ENCODE data around the gene AGXT2. TPM values are rescaled to one million over a fixed set of nuclear protein-coding genes. Genes with fewer than 3 reads are reported as not detected.

Gene AGXT2
- total RNA-seq, 1 experiment from 2014 or later, result not detected

DNA sequence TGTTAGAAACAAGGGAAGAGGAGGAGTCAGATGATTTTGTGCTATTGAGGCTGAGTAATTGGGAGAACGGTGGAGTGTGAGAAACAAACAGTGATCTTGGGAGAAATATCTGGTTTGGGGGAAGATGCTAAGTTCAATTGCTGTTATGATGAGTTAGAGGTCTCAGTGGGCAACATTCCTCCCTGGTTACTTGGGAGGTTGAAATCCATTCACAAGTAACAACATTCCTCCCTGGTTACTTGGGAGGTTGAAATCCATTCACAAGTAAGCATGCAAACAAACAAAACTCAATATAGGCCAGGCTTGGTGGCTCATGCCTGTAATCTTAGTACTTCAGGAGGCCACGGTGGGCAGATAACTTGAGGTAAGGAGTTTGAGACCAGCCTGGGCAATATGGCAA is 38.7 kb downstream of the AGXT2 start:
- intact Hi-C loops (cut with micrococcal nuclease), result no loop called here
- TF ChIP-seq ZFX (IDR thresholded peaks at IDR 0.05) (no peak), CBX3 (IDR thresholded peaks at IDR 0.05; ENCODE audit: low read depth) (no peak), TCF7L2 (IDR thresholded peaks at IDR 0.05; ENCODE audit: borderline replicate concordance, extremely low read depth, insufficient read depth, insufficient read length) (no peak)
- TF ChIP-seq, protein P1, sequence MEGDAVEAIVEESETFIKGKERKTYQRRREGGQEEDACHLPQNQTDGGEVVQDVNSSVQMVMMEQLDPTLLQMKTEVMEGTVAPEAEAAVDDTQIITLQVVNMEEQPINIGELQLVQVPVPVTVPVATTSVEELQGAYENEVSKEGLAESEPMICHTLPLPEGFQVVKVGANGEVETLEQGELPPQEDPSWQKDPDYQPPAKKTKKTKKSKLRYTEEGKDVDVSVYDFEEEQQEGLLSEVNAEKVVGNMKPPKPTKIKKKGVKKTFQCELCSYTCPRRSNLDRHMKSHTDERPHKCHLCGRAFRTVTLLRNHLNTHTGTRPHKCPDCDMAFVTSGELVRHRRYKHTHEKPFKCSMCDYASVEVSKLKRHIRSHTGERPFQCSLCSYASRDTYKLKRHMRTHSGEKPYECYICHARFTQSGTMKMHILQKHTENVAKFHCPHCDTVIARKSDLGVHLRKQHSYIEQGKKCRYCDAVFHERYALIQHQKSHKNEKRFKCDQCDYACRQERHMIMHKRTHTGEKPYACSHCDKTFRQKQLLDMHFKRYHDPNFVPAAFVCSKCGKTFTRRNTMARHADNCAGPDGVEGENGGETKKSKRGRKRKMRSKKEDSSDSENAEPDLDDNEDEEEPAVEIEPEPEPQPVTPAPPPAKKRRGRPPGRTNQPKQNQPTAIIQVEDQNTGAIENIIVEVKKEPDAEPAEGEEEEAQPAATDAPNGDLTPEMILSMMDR (IDR thresholded peaks at IDR 0.05 in 2 of 3, conservative IDR thresholded peaks at IDR 0.05 in 1 of 3; ENCODE audit: borderline replicate concordance in 1 of 3, insufficient read depth in 1 of 3, low read depth in 2 of 3, low read length in 2 of 3), result no peak
- Histone ChIP-seq H3K9me3 (ENCODE audit: control insufficient read depth in 1 of 2, insufficient read depth in 1 of 2, low read depth in 1 of 2, low read length in 2 of 2) (no peaks in the 10 kb centered on the region), H3K9ac (ENCODE audit: low read length) (no peak overlapping the region), H3K27ac (ENCODE audit: low read depth, low read length) (no peak overlapping the region), H3K79me2 (ENCODE audit: insufficient read depth, low read length) (no peaks in the 10 kb centered on the region), H4K20me1 (ENCODE audit: insufficient read depth) (no peaks in the 10 kb centered on the region), H3K27me3 (ENCODE audit: insufficient read depth, low read length) (0 out of 2 replicates have a peak, but pooled peaks cover 12% of the 10 kb centered on the region), H3K36me3 (ENCODE audit: control insufficient read depth in 1 of 2, insufficient read depth in 2 of 2, low read length in 2 of 2) (no peaks in the 10 kb centered on the region), H3K4me2 (ENCODE audit: low read length) (no peak overlapping the region), H3K4me1 (ENCODE audit: control insufficient read depth in 1 of 2, insufficient read depth in 2 of 2, low read length in 2 of 2) (no peaks in the 10 kb centered on the region), H3K9me2 (ENCODE audit: insufficient read depth) (no peaks in the 10 kb centered on the region), H3K4me3 (replicated peaks in 1 of 2; ENCODE audit: low read depth in 1 of 2, low read length in 2 of 2) (no peak overlapping the region), H2AFZ (ENCODE audit: low read depth, low read length, poor library complexity, severe bottlenecking) (no peak overlapping the region)
- ATAC-seq (no peak), DNase-seq (ENCODE audit: low read depth, low spot score) (no peak)
- ChIA-PET POLR2A (no interaction called here), CTCF (no interaction called here), RAD21 (ENCODE audit: low non-redundant PET in 1 of 2, low total read pairs in 2 of 2, uncharacterized antibody in 2 of 2, unreplicated experiment in 2 of 2) (no interaction called here)
- no TSS peak for BruUV-seq (replicated peaks)

DNA sequence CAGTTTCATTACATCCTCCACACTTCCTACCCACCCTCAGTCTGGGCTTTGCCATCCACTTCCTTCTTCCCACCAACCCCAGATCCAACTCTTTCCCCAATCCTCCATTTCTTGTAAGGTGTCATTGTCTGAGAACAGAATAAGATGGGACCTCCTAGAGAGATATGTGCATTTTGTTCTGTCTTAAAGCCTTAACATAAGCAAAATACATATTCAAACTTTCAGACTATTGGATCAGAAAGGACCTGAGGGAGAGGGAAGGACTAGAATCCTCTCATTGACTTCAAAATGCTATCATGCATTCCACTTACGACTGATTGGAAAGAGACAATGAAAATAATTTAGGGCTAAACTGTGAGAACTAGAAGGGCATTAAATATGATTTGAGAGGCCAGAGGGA is 43.0 kb downstream of the AGXT2 start:
- H3K27ac ChIP-seq (ENCODE audit: low read depth, low read length), result no peak overlapping the region
- ChIA-PET CTCF (interaction anchor here (1.8 kb wide), 1 partner anchor 11 kb away, joined by 18 read pairs; no protein-coding TSS in a partner anchor), RAD21 (ENCODE audit: low non-redundant PET in 1 of 2, low total read pairs in 2 of 2, uncharacterized antibody in 2 of 2, unreplicated experiment in 2 of 2) (no interaction called here), POLR2A (no interaction called here)
- no peak overlapping the region for H2AFZ ChIP-seq (ENCODE audit: low read depth, low read length, poor library complexity, severe bottlenecking)
- H3K9ac ChIP-seq (ENCODE audit: low read length), result no peak overlapping the region
- BruUV-seq (replicated peaks), result no TSS peak
- 0 out of 2 replicates have a peak, but pooled peaks cover 18% of the 10 kb centered on the region for H3K27me3 ChIP-seq (ENCODE audit: insufficient read depth, low read length)
- H3K36me3 ChIP-seq (ENCODE audit: control insufficient read depth in 1 of 2, insufficient read depth in 2 of 2, low read length in 2 of 2), result no peaks in the 10 kb centered on the region
- no peaks in the 10 kb centered on the region; a peak in 1 of 4 replicates for H3K4me1 ChIP-seq (ENCODE audit: control insufficient read depth in 1 of 2, insufficient read depth in 2 of 2, low read length in 2 of 2)
- no peaks in the 10 kb centered on the region for H3K79me2 ChIP-seq (ENCODE audit: insufficient read depth, low read length)
- ATAC-seq (no peak), DNase-seq (ENCODE audit: low read depth, low spot score) (no peak)
- no peaks in the 10 kb centered on the region for H3K9me2 ChIP-seq (ENCODE audit: insufficient read depth)
- no peaks in the 10 kb centered on the region for H4K20me1 ChIP-seq (ENCODE audit: insufficient read depth)
- intact Hi-C loops (cut with micrococcal nuclease), result no loop called here
- H3K4me2 ChIP-seq (ENCODE audit: low read length), result no peak overlapping the region
- no peak overlapping the region for H3K4me3 ChIP-seq (replicated peaks in 1 of 2; ENCODE audit: low read depth in 1 of 2, low read length in 2 of 2)
- H3K9me3 ChIP-seq (ENCODE audit: control insufficient read depth in 1 of 2, insufficient read depth in 1 of 2, low read depth in 1 of 2, low read length in 2 of 2), result no peaks in the 10 kb centered on the region
- no peak for TF ChIP-seq FOSL1 (IDR thresholded peaks at IDR 0.05; ENCODE audit: low read depth)
- TF ChIP-seq RAD21 (IDR thresholded peaks at IDR 0.05; ENCODE audit: low read depth), result no peak
- no peak for TF ChIP-seq ZFX (IDR thresholded peaks at IDR 0.05)
- TF ChIP-seq, protein P1 (IDR thresholded peaks at IDR 0.05 in 2 of 3, conservative IDR thresholded peaks at IDR 0.05 in 1 of 3; ENCODE audit: borderline replicate concordance in 1 of 3, insufficient read depth in 1 of 3, low read depth in 2 of 3, low read length in 2 of 3), result no peak
- TF ChIP-seq, protein P2, sequence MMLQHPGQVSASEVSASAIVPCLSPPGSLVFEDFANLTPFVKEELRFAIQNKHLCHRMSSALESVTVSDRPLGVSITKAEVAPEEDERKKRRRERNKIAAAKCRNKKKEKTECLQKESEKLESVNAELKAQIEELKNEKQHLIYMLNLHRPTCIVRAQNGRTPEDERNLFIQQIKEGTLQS (IDR thresholded peaks at IDR 0.05), result no peak
- no peak for TF ChIP-seq ELF1 (IDR thresholded peaks at IDR 0.05; ENCODE audit: borderline replicate concordance, low read depth)
- no peak for TF ChIP-seq ZNF274 (IDR thresholded peaks at IDR 0.05; ENCODE audit: low read depth, low read length)
- TF ChIP-seq EGR1 (IDR thresholded peaks at IDR 0.05; ENCODE audit: low read depth), result no peak
- TF ChIP-seq, protein P3, sequence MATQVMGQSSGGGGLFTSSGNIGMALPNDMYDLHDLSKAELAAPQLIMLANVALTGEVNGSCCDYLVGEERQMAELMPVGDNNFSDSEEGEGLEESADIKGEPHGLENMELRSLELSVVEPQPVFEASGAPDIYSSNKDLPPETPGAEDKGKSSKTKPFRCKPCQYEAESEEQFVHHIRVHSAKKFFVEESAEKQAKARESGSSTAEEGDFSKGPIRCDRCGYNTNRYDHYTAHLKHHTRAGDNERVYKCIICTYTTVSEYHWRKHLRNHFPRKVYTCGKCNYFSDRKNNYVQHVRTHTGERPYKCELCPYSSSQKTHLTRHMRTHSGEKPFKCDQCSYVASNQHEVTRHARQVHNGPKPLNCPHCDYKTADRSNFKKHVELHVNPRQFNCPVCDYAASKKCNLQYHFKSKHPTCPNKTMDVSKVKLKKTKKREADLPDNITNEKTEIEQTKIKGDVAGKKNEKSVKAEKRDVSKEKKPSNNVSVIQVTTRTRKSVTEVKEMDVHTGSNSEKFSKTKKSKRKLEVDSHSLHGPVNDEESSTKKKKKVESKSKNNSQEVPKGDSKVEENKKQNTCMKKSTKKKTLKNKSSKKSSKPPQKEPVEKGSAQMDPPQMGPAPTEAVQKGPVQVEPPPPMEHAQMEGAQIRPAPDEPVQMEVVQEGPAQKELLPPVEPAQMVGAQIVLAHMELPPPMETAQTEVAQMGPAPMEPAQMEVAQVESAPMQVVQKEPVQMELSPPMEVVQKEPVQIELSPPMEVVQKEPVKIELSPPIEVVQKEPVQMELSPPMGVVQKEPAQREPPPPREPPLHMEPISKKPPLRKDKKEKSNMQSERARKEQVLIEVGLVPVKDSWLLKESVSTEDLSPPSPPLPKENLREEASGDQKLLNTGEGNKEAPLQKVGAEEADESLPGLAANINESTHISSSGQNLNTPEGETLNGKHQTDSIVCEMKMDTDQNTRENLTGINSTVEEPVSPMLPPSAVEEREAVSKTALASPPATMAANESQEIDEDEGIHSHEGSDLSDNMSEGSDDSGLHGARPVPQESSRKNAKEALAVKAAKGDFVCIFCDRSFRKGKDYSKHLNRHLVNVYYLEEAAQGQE (IDR thresholded peaks at IDR 0.05; ENCODE audit: low read depth), result no peak
- TF ChIP-seq SIN3A (IDR thresholded peaks at IDR 0.05; ENCODE audit: low read depth), result no peak
- no peak for TF ChIP-seq JUND (IDR thresholded peaks at IDR 0.05)

Data from HCT116 (cell line).